K562 (cell line): ENCODE results near the gene DENND10. TPM values are rescaled to one million over a fixed set of nuclear protein-coding genes. Genes with fewer than 3 reads are reported as not detected.

Experiments used
- ATAC-seq: fragments of 200-7000 bp; cut with Tn5 transposase; 3 replicates; pipeline ENCODE4 v1.9.1; 2020; ENCODE audit warnings: moderate library complexity
- BruUV-seq: library from RNA; stranded (reverse); fragments of 400-500 nt; replicated peaks from 2 replicates; lab custom pipeline; 2021; lab: Mats Ljungman, UMichigan
- CTCF ChIA-PET: fragments of 300-600 bp; formaldehyde crosslinking; extraction: SDS; loops from one replicate; lab custom pipeline; 2021; ENCODE audit warnings: low intra/inter-chr PET ratio; lab: Yijun Ruan, JAX
- POLR2A ChIA-PET: fragments of 300-600, 350-650 bp; sonication (Branson Sonifier 250); formaldehyde crosslinking; extraction: SDS; loops from one replicate; lab custom pipeline; 2021; ENCODE audit warnings: antibody characterized with exemption, inconsistent platforms; lab: Yijun Ruan, JAX
- DNase-seq, 4 experiments: peaks; one replicate each; pipeline versions ENCODE4 v3.0.0 to v3.0.0-alpha.2; 2011 to 2018; ENCODE audit warnings: low spot score in 3 of 4, mixed read lengths in 3 of 4; ENCODE audit errors: extremely low read depth in 1 of 4
- FAIRE-seq: peaks from 2 replicates; lab custom pipeline; 2011; peaks lifted over from hg19 to GRCh38; lab: Jason Lieb, UNC
- H2AFZ ChIP-seq: 2 replicates; pipeline ENCODE4 v1.6.0; 2011; ENCODE audit warnings: low read depth, low read length, control low read depth, inconsistent platforms
- H3K27ac ChIP-seq: fragments of 200-600 bp; 3 replicates; pipeline ENCODE4 v1.8.0; 2011; ENCODE audit warnings: low read depth, mild to moderate bottlenecking, control low read depth, inconsistent platforms, low read length, moderate library complexity, mixed read lengths; ENCODE audit errors: extremely low read depth
- H3K27me3 ChIP-seq, 2 experiments: fragments of 300-600 bp in 1 of 2; 2 replicates in 1 of 2; 3 replicates in 1 of 2; pipeline versions ENCODE4 v1.6.0 to v1.8.0; 2011; ENCODE audit warnings: inconsistent platforms in 2 of 2, low read length in 2 of 2, mild to moderate bottlenecking in 1 of 2, mixed read lengths in 1 of 2, moderate library complexity in 1 of 2; ENCODE audit not compliant: control insufficient read depth in 2 of 2, insufficient read depth in 2 of 2
- H3K36me3 ChIP-seq: fragments of 300-600 bp; 3 replicates; pipeline ENCODE4 v1.8.0; 2011; ENCODE audit warnings: mild to moderate bottlenecking, low read length, inconsistent platforms; ENCODE audit not compliant: control insufficient read depth, insufficient read depth
- H3K4me1 ChIP-seq, 2 experiments: fragments of 200-600 bp in 1 of 2; replicated peaks in 1 of 2; 2 replicates in 1 of 2; 3 replicates in 1 of 2; pipeline versions ENCODE4 v1.5.1 to v1.8.0; 2011; ENCODE audit warnings: inconsistent platforms in 2 of 2, low read length in 2 of 2, mild to moderate bottlenecking in 1 of 2, mixed read lengths in 1 of 2, moderate library complexity in 1 of 2; ENCODE audit not compliant: control insufficient read depth in 2 of 2, insufficient read depth in 2 of 2
- H3K4me2 ChIP-seq: 2 replicates; pipeline ENCODE4 v1.6.1; 2011; ENCODE audit warnings: low read length, control low read depth, inconsistent platforms, mixed read lengths; ENCODE audit not compliant: insufficient read depth
- H3K4me3 ChIP-seq: fragments of 200-600 bp; sonication (generic), shearing (Covaris generic); 2 replicates; pipeline ENCODE4 v1.5.1; 2016; ENCODE audit warnings: control low read depth, inconsistent platforms
- H3K79me2 ChIP-seq: fragments of 200-600 bp; 3 replicates; pipeline ENCODE4 v1.8.0; 2011; ENCODE audit warnings: low read length, inconsistent platforms; ENCODE audit not compliant: control insufficient read depth, insufficient read depth
- H3K9ac ChIP-seq, 2 experiments: 2 replicates each; pipeline versions ENCODE4 v1.6.0 to v1.6.1; 2011; ENCODE audit warnings: low read depth in 2 of 2, low read length in 2 of 2, control low read depth in 1 of 2, inconsistent platforms in 1 of 2, mild to moderate bottlenecking in 1 of 2, mixed read lengths in 1 of 2; ENCODE audit not compliant: insufficient read depth in 1 of 2
- H3K9me1 ChIP-seq: one replicate; pipeline ENCODE4 v1.6.0; 2011; ENCODE audit warnings: inconsistent platforms, mild to moderate bottlenecking, low read length, moderate library complexity; ENCODE audit not compliant: control insufficient read depth, insufficient read depth
- H3K9me3 ChIP-seq: replicated peaks from 2 replicates; pipeline ENCODE4 v1.5.1; 2011; ENCODE audit warnings: low read depth, low read length, inconsistent platforms; ENCODE audit not compliant: control insufficient read depth, insufficient read depth
- H4K20me1 ChIP-seq: replicated peaks from 2 replicates; pipeline ENCODE4 v1.6.1; 2011; ENCODE audit warnings: low read length, inconsistent platforms, mixed read lengths; ENCODE audit not compliant: control insufficient read depth, insufficient read depth
- RBM25 ChIP-seq: fragments of 200-400 bp; formaldehyde crosslinking; IDR thresholded peaks from 2 replicates; pipeline ENCODE4 v1.6.1; 2018; ENCODE audit warnings: low read length, low read depth, moderate library complexity; ENCODE audit not compliant: severe bottlenecking
- TFAM ChIP-seq: fragments of 250-450 bp; sonication (Bioruptor Pico); conservative IDR thresholded peaks from 2 replicates; pipeline ENCODE4 v1.5.0; 2021; ENCODE audit warnings: mild to moderate bottlenecking, moderate library complexity
- ZFP30 ChIP-seq: fragments of 250-450 bp; sonication (Bioruptor Pico); IDR thresholded peaks from 2 replicates; pipeline ENCODE4 v1.8.0; 2022; ENCODE audit warnings: moderate library complexity, mild to moderate bottlenecking, inconsistent platforms, borderline replicate concordance
- ZNF121 ChIP-seq: sonication (generic); formaldehyde crosslinking; conservative IDR thresholded peaks from 2 replicates; pipeline ENCODE4 v1.8.0; 2022; ENCODE audit warnings: missing genetic modification reagents
- ZNF146 ChIP-seq: IDR thresholded peaks from one replicate; pipeline ENCODE4 v1.6.1; 2018; ENCODE audit warnings: missing compliant biosample characterization; ENCODE audit not compliant: unreplicated experiment
- WGBS: fragments of 100-300 bp; shearing (Covaris generic); methylation state at CpG from one replicate; pipeline ENCODE4 v1.1.6; 2016; ENCODE audit warnings: low coverage, mixed read lengths; ENCODE audit not compliant: insufficient coverage; ENCODE audit errors: missing lambda C conversion rate; 5-methylcytosine and 5-hydroxymethylcytosine counted together
- in situ Hi-C: fragments of 300-500 bp; cut with MboI; formaldehyde crosslinking; loops from 4 replicates; pipeline ENCODE4 v1.15.0; 2018; ENCODE audit warnings: inconsistent platforms, mixed read lengths
- intact Hi-C: fragments of 100-400 bp; cut with micrococcal nuclease; formaldehyde crosslinking; loops from 2 replicates; pipeline ENCODE4 v1.14.2; 2022
- polyA plus RNA-seq, 8 experiments: library from polyadenylated mRNA; depleted of rRNA in 4 of 8; stranded (reverse) in 5 of 8; unstranded in 3 of 8; fragments of >200 nt; fragmentation: Nextera tagmentation in 2 of 8; fragmentation: Illumina TruSeq in 1 of 8; extraction: Ambion mirVana in 2 of 8; extraction: Trizol in 1 of 8; gene quantifications; 2 replicates each; pipeline versions ENCODE4 v1.2.1 to v1.2.3, GENCODE V29; 2011 to 2014; ENCODE audit warnings: inconsistent platforms in 1 of 8, missing spikeins in 1 of 8
- total RNA-seq, 7 experiments: library from RNA; depleted of rRNA in 6 of 7; stranded (reverse); fragments of >200 nt in 6 of 7; fragmentation: Illumina TruSeq in 2 of 7; extraction: Trizol in 2 of 7; gene quantifications; 2 replicates each; pipeline versions ENCODE4 v1.2.1 to v1.2.3, GENCODE V29; 2011 to 2021; ENCODE audit warnings: low replicate concordance in 1 of 7
- TF ChIP-seq, protein P1 (sequence below): conservative IDR thresholded peaks from 2 replicates; pipeline ENCODE4 v1.6.1; 2011; ENCODE audit warnings: low read depth, mild to moderate bottlenecking, low read length; ENCODE audit not compliant: control insufficient read depth

The DENND10 gene
- total and polyA plus RNA-seq, 9 of the 15 experiments (the other 6 are each of a cell fraction or from before 2014, with no cell fraction given): 9.4 to 20.0 (median 12.5) TPM

DNA sequence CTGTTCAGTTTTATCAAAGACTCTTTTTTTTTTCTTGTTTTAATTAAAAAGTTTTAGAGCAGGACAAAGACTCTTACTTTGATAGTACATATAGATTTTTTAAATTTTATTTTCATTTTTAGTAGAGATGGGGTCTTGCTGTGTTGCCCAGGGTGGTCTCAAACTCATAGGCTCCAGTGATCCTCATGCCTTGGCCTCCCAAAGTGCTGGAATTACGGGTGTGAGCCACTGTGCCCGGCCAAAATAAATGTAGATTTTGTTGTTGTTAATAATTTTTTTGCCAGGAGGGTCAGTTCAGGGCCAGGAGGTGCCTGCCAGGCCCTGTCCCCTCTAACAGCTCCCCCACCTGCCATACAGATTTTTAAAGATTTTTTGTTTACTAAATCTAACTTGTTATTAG, 17.0 kb downstream of the DENND10 start:
- Histone ChIP-seq H3K4me1 (peaks cover 0 to 7% of the 10 kb centered on the region in 2 experiments; a peak in 2 of 5 replicates), H3K9me3 (no peaks in the 10 kb centered on the region), H3K4me3 (no peak overlapping the region), H3K27ac (peak overlapping the region; percentile 63), H3K79me2 (no peaks in the 10 kb centered on the region), H2AFZ (peak overlapping the region; percentile 73), H3K36me3 (peaks cover 11% of the 10 kb centered on the region; the same call in 1 of the 3 replicates), H3K27me3 (no peaks in the 10 kb centered on the region), H3K9me1 (no peaks in the 10 kb centered on the region), H3K9ac (peak overlapping the region in 1 of 2 experiments; percentile 43; a peak in 2 of 4 replicates), H3K4me2 (no peak overlapping the region), H4K20me1 (no peaks in the 10 kb centered on the region)
- FAIRE-seq: no peak
- 31% methylated on average over 2 of the region's 2 CpGs for WGBS
- ChIA-PET CTCF (no interaction called here), POLR2A (interaction anchor here (0.5 to 0.7 kb wide), 2 partner anchors 8 to 12 kb away, joined by 3 to 5 read pairs; no protein-coding TSS in a partner anchor)
- no peak for ATAC-seq
- intact Hi-C loops: no loop called here
- TF ChIP-seq, protein P1, sequence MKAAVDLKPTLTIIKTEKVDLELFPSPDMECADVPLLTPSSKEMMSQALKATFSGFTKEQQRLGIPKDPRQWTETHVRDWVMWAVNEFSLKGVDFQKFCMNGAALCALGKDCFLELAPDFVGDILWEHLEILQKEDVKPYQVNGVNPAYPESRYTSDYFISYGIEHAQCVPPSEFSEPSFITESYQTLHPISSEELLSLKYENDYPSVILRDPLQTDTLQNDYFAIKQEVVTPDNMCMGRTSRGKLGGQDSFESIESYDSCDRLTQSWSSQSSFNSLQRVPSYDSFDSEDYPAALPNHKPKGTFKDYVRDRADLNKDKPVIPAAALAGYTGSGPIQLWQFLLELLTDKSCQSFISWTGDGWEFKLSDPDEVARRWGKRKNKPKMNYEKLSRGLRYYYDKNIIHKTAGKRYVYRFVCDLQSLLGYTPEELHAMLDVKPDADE: no peak
- peak; percentile 57 for TF ChIP-seq RBM25
- TF ChIP-seq ZNF121 (CRISPR knock-in tag): peak; percentile 37; the same call in 1 of the 2 replicates
- DNase-seq: no peak
- BruUV-seq: no TSS peak
- in situ Hi-C loops: no loop called here

DNA sequence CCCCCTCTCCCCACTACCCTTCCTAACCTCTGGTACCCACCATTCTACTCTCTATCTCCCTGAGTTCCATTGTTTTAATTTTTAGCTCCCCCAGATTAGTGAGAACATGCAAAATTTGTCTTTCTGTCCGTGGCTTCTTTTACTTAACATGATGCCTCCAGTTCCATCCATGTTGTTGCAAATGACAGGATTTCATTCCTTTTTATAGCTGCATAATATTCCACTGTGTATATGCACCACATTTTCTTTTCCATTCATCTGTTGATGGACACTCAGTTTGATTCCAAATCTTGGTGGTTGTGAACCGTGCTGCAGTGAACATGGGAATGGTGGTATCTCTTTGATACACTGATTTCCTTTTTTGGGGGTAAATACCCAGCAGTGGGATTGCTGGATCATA, 22.0 kb downstream of the DENND10 start:
- Histone ChIP-seq H3K4me3 (no peak overlapping the region), H4K20me1 (no peaks in the 10 kb centered on the region), H3K9me3 (no peaks in the 10 kb centered on the region)
- BruUV-seq: no TSS peak
- TF ChIP-seq ZNF146 (CRISPR knock-in tag) (peak; percentile 32), ZFP30 (no peak), TFAM (no peak)
- TF ChIP-seq, all 486 proteins: peak for 1
- Histone ChIP-seq H3K4me2 (no peak overlapping the region), H2AFZ (no peak overlapping the region), H3K27ac (no peak overlapping the region), H3K4me1 (peaks cover 4 to 7% of the 10 kb centered on the region in 2 experiments), H3K27me3 (no peaks in the 10 kb centered on the region), H3K9ac (no peak overlapping the region), H3K36me3 (peaks cover 7% of the 10 kb centered on the region; the same call in 2 of the 3 replicates), H3K79me2 (no peaks in the 10 kb centered on the region), H3K9me1 (no peaks in the 10 kb centered on the region)
- WGBS: 37% methylated on average over 2 of the region's 2 CpGs
- ChIA-PET POLR2A (no interaction called here), CTCF (no interaction called here)
- DNase-seq (no peak), ATAC-seq (no peak), FAIRE-seq (no peak)
- intact Hi-C loops (no loop called here), in situ Hi-C loops (no loop called here)
